HCT116 (cell line): Measurements from ENCODE around the gene PRKCA. TPM values are rescaled to one million over a fixed set of nuclear protein-coding genes. Genes with fewer than 3 reads are reported as not detected.

Experiments used
- ATAC-seq: fragments of 200-7000 bp; cut with Tn5 transposase; 2 replicates; pipeline ENCODE4 v1.9.1; 2020; ENCODE audit warnings: mild to moderate bottlenecking, moderate library complexity
- BruUV-seq: library from RNA; stranded (reverse); fragments of 400-500 nt; replicated peaks from 2 replicates; lab custom pipeline; 2021; lab: Mats Ljungman, UMichigan
- CTCF ChIA-PET: fragments of 300-600 bp; sonication (Branson Sonifier 250); formaldehyde crosslinking; loops from one replicate; lab custom pipeline; 2021; ENCODE audit warnings: antibody characterized with exemption; lab: Charles Lee
- POLR2A ChIA-PET: fragments of 300-600, 350-600 bp; sonication (Branson Sonifier 250); formaldehyde crosslinking; loops from one replicate; lab custom pipeline; 2021; ENCODE audit warnings: antibody characterized with exemption; lab: Charles Lee
- RAD21 ChIA-PET, 2 experiments: fragments of 300-600 bp; sonication (Branson Sonifier 250); formaldehyde crosslinking; loops; one replicate each; lab custom pipeline; 2023; ENCODE audit warnings: low total read pairs in 2 of 2; ENCODE audit not compliant: uncharacterized antibody in 2 of 2, unreplicated experiment in 2 of 2, low non-redundant PET in 1 of 2; lab: Charles Lee
- DNase-seq: peaks from one replicate; pipeline ENCODE4 v3.0.0-alpha.2; 2010; ENCODE audit warnings: low read depth, low spot score
- H2AFZ ChIP-seq: fragments of 200-600 bp; shearing (Covaris generic), sonication (generic); 2 replicates; pipeline ENCODE4 v1.6.1; 2017; ENCODE audit warnings: low read depth, mixed run types, mixed read lengths, antibody characterized with exemption, low read length; ENCODE audit not compliant: poor library complexity, severe bottlenecking
- H3K27ac ChIP-seq: 2 replicates; pipeline ENCODE4 v1.5.1; 2012; ENCODE audit warnings: low read depth, low read length
- H3K27me3 ChIP-seq: fragments of 200-600 bp; sonication (generic); 2 replicates; pipeline ENCODE4 v1.6.1; 2016; ENCODE audit warnings: mixed run types, low read length, mixed read lengths; ENCODE audit not compliant: insufficient read depth
- H3K36me3 ChIP-seq, 2 experiments: fragments of 200-500 bp in 1 of 2; fragments of 200-600 bp in 1 of 2; sonication (Bioruptor generic) in 1 of 2; sonication (generic) in 1 of 2; 2 replicates each; pipeline versions ENCODE4 v1.5.1 to v1.6.1; 2014 to 2016; ENCODE audit warnings: low read length in 2 of 2, inconsistent platforms in 1 of 2, mixed read lengths in 1 of 2, mixed run types in 1 of 2; ENCODE audit not compliant: insufficient read depth in 2 of 2, control insufficient read depth in 1 of 2
- H3K4me1 ChIP-seq, 2 experiments: fragments of 200-600 bp in 1 of 2; sonication (generic) in 1 of 2; 2 replicates each; pipeline versions ENCODE4 v1.5.1 to v1.6.1; 2012 to 2017; ENCODE audit warnings: low read length in 2 of 2, inconsistent platforms in 1 of 2, mild to moderate bottlenecking in 1 of 2, mixed read lengths in 1 of 2, mixed run types in 1 of 2, moderate library complexity in 1 of 2; ENCODE audit not compliant: insufficient read depth in 2 of 2, control insufficient read depth in 1 of 2
- H3K4me2 ChIP-seq: fragments of 200-600 bp; sonication (generic); 2 replicates; pipeline ENCODE4 v1.6.1; 2017; ENCODE audit warnings: mixed run types, low read length, mixed read lengths
- H3K4me3 ChIP-seq, 2 experiments: fragments of 200-600 bp in 1 of 2; sonication (generic) in 1 of 2; replicated peaks in 1 of 2; 2 replicates each; pipeline ENCODE4 v1.5.1; 2011 to 2016; ENCODE audit warnings: low read length in 2 of 2, control low read depth in 1 of 2, low read depth in 1 of 2, mild to moderate bottlenecking in 1 of 2, mixed read lengths in 1 of 2, mixed run types in 1 of 2
- H3K79me2 ChIP-seq: fragments of 200-600 bp; sonication (generic); 2 replicates; pipeline ENCODE4 v1.6.1; 2017; ENCODE audit warnings: mild to moderate bottlenecking, mixed run types, low read length, moderate library complexity, mixed read lengths; ENCODE audit not compliant: insufficient read depth
- H3K9ac ChIP-seq: fragments of 200-600 bp; sonication (generic); 2 replicates; pipeline ENCODE4 v1.6.1; 2016; ENCODE audit warnings: low read length, mixed read lengths
- H3K9me2 ChIP-seq: fragments of 200-600 bp; sonication (generic), shearing (Covaris generic); 2 replicates; pipeline ENCODE4 v1.6.1; 2017; ENCODE audit warnings: mixed run types, mild to moderate bottlenecking, moderate library complexity; ENCODE audit not compliant: insufficient read depth
- H3K9me3 ChIP-seq, 2 experiments: fragments of 200-500 bp in 1 of 2; fragments of 200-600 bp in 1 of 2; sonication (Bioruptor generic) in 1 of 2; sonication (generic) in 1 of 2; 2 replicates each; pipeline ENCODE4 v1.6.1; 2014 to 2017; ENCODE audit warnings: low read length in 2 of 2, mixed read lengths in 2 of 2, inconsistent platforms in 1 of 2, low read depth in 1 of 2, mild to moderate bottlenecking in 1 of 2, mixed run types in 1 of 2, moderate library complexity in 1 of 2; ENCODE audit not compliant: control insufficient read depth in 1 of 2, insufficient read depth in 1 of 2
- H4K20me1 ChIP-seq: fragments of 200-600 bp; sonication (generic), shearing (Covaris generic); 2 replicates; pipeline ENCODE4 v1.6.1; 2017; ENCODE audit warnings: mixed run types, mild to moderate bottlenecking, moderate library complexity; ENCODE audit not compliant: insufficient read depth
- ATF3 ChIP-seq: IDR thresholded peaks from 2 replicates; pipeline ENCODE4 v1.6.1; 2012
- CBX3 ChIP-seq: IDR thresholded peaks from 2 replicates; pipeline ENCODE4 v1.6.1; 2012; ENCODE audit warnings: low read depth
- CEBPB ChIP-seq: IDR thresholded peaks from 2 replicates; pipeline ENCODE4 v1.6.1; 2012; ENCODE audit warnings: low read depth
- ELF1 ChIP-seq: IDR thresholded peaks from 2 replicates; pipeline ENCODE4 v1.6.1; 2012; ENCODE audit warnings: low read depth, borderline replicate concordance
- EZH2 ChIP-seq: fragments of 200-600 bp; sonication (generic); IDR thresholded peaks from 2 replicates; pipeline ENCODE4 v1.6.1; 2017; ENCODE audit warnings: antibody characterized with exemption, mixed run types
- POLR2A ChIP-seq: IDR thresholded peaks from 2 replicates; pipeline ENCODE4 v1.7.0; 2011; ENCODE audit warnings: borderline replicate concordance; ENCODE audit not compliant: insufficient read depth, insufficient read length; ENCODE audit errors: extremely low read depth
- REST ChIP-seq: IDR thresholded peaks from 2 replicates; pipeline ENCODE4 v1.6.1; 2012; ENCODE audit warnings: low read depth
- SIN3A ChIP-seq: IDR thresholded peaks from 2 replicates; pipeline ENCODE4 v1.6.1; 2012; ENCODE audit warnings: low read depth
- SP1 ChIP-seq: IDR thresholded peaks from 2 replicates; pipeline ENCODE4 v1.6.1; 2012; ENCODE audit warnings: low read depth
- ZFX ChIP-seq: fragments of 450-650 bp; IDR thresholded peaks from 2 replicates; pipeline ENCODE4 v1.6.1; 2017
- ZNF274 ChIP-seq: fragments of 200-500 bp; sonication (Bioruptor generic); IDR thresholded peaks from 2 replicates; pipeline ENCODE4 v1.6.1; 2014; ENCODE audit warnings: mild to moderate bottlenecking, low read depth, low read length, inconsistent platforms
- intact Hi-C: fragments of 100-400 bp; cut with micrococcal nuclease; formaldehyde crosslinking; loops from 2 replicates; pipeline ENCODE4 v1.10.0; 2022
- total RNA-seq: library from RNA; stranded (reverse); gene quantifications from one replicate; pipeline ENCODE4 v1.2.1, GENCODE V29; 2021; ENCODE audit not compliant: unreplicated experiment
- TF ChIP-seq, protein P1 (sequence below), 3 experiments: fragments of 200-600 bp in 1 of 3; sonication (generic) in 1 of 3; IDR thresholded peaks in 2 of 3; conservative IDR thresholded peaks in 1 of 3; 2 replicates each; pipeline ENCODE4 v1.5.1; 2012 to 2017; ENCODE audit warnings: low read depth in 2 of 3, low read length in 2 of 3, antibody characterized with exemption in 1 of 3, borderline replicate concordance in 1 of 3, control low read depth in 1 of 3, mild to moderate bottlenecking in 1 of 3, mixed read lengths in 1 of 3, mixed run types in 1 of 3, moderate library complexity in 1 of 3; ENCODE audit not compliant: insufficient read depth in 1 of 3

Gene PRKCA
- total RNA-seq, 1 experiment from 2014 or later: 18.8 TPM

- ATAC-seq: no peak
- no peak for DNase-seq
- no peak overlapping the region for H3K27ac ChIP-seq
- no peak overlapping the region for H3K9ac ChIP-seq
- no peaks in the 10 kb centered on the region for H3K36me3 ChIP-seq
- POLR2A ChIA-PET: no interaction called here
- H3K4me2 ChIP-seq: no peak overlapping the region
- TF ChIP-seq ZNF274 (no peak), ELF1 (no peak), CEBPB (no peak), SP1 (no peak), POLR2A (no peak), REST (no peak), ATF3 (no peak), CBX3 (no peak), SIN3A (no peak), ZFX (no peak), EZH2 (no peak)
- TF ChIP-seq, protein P1, sequence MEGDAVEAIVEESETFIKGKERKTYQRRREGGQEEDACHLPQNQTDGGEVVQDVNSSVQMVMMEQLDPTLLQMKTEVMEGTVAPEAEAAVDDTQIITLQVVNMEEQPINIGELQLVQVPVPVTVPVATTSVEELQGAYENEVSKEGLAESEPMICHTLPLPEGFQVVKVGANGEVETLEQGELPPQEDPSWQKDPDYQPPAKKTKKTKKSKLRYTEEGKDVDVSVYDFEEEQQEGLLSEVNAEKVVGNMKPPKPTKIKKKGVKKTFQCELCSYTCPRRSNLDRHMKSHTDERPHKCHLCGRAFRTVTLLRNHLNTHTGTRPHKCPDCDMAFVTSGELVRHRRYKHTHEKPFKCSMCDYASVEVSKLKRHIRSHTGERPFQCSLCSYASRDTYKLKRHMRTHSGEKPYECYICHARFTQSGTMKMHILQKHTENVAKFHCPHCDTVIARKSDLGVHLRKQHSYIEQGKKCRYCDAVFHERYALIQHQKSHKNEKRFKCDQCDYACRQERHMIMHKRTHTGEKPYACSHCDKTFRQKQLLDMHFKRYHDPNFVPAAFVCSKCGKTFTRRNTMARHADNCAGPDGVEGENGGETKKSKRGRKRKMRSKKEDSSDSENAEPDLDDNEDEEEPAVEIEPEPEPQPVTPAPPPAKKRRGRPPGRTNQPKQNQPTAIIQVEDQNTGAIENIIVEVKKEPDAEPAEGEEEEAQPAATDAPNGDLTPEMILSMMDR (IDR thresholded peaks at IDR 0.05 in 2 of 3, conservative IDR thresholded peaks at IDR 0.05 in 1 of 3; ENCODE audit: borderline replicate concordance in 1 of 3, insufficient read depth in 1 of 3, low read depth in 2 of 3, low read length in 2 of 3): no peak
- TF ChIP-seq, all 23 proteins: peak for 0
- Histone ChIP-seq H2AFZ (no peak overlapping the region), H3K9me3 (peaks cover 0 to 8% of the 10 kb centered on the region in 2 experiments; a peak in 1 of 4 replicates), H3K4me3 (no peak overlapping the region), H4K20me1 (no peaks in the 10 kb centered on the region), H3K27me3 (no peaks in the 10 kb centered on the region; the same call in 1 of the 2 replicates), H3K4me1 (no peaks in the 10 kb centered on the region), H3K79me2 (no peaks in the 10 kb centered on the region), H3K9me2 (no peaks in the 10 kb centered on the region)
- ChIA-PET CTCF (no interaction called here), RAD21 (no interaction called here)
- intact Hi-C loops: no loop called here
- BruUV-seq: no TSS peak
These were observed 515.3 kb downstream of the PRKCA start for GRCh38 chr17:66817750-66818149.
